Keratinocyte (primary cell): ENCODE measurements around the gene PTPRD. TPM values are rescaled to one million over a fixed set of nuclear protein-coding genes. Genes with fewer than 3 reads are reported as not detected.

ENCODE experiments used
- DNase-seq: peaks from one replicate; pipeline ENCODE4 v3.0.0-alpha.2; 2011; ENCODE audit warnings: low read depth, missing footprints, low spot score
- FAIRE-seq: peaks from 2 replicates; lab custom pipeline; 2011; peaks lifted over from hg19 to GRCh38; lab: Jason Lieb, UNC
- H2AFZ ChIP-seq: 2 replicates; pipeline ENCODE4 v1.6.0; 2012; ENCODE audit warnings: low read length, control low read depth, inconsistent platforms; ENCODE audit not compliant: control insufficient read depth
- H3K27ac ChIP-seq: 2 replicates; pipeline ENCODE4 v1.5.1; 2011; ENCODE audit warnings: low read length; ENCODE audit not compliant: control insufficient read depth, insufficient read depth
- H3K27me3 ChIP-seq: 3 replicates; pipeline ENCODE4 v1.6.0; 2011; ENCODE audit warnings: low read length; ENCODE audit not compliant: control insufficient read depth, insufficient read depth; ENCODE audit errors: extremely low read depth
- H3K36me3 ChIP-seq, 2 experiments: 2 replicates in 1 of 2; 3 replicates in 1 of 2; pipeline ENCODE4 v1.5.1; 2011; ENCODE audit warnings: low read length in 2 of 2, mild to moderate bottlenecking in 1 of 2; ENCODE audit not compliant: control insufficient read depth in 2 of 2, insufficient read depth in 2 of 2; ENCODE audit errors: extremely low read depth in 1 of 2
- H3K4me1 ChIP-seq: 3 replicates; pipeline ENCODE4 v1.5.1; 2011; ENCODE audit warnings: low read length; ENCODE audit not compliant: control insufficient read depth, insufficient read depth; ENCODE audit errors: extremely low read depth
- H3K4me2 ChIP-seq: 3 replicates; pipeline ENCODE4 v1.6.0; 2011; ENCODE audit warnings: low read depth, low read length; ENCODE audit not compliant: control insufficient read depth, insufficient read depth; ENCODE audit errors: extremely low read depth
- H3K4me3 ChIP-seq, 3 experiments: fragments of 200-600 bp in 1 of 3; sonication (generic) in 1 of 3; 2 replicates in 2 of 3; 3 replicates in 1 of 3; pipeline ENCODE4 v1.5.1; 2011 to 2016; ENCODE audit warnings: low read length in 3 of 3, mild to moderate bottlenecking in 3 of 3, control low read depth in 2 of 3, inconsistent platforms in 1 of 3, low read depth in 1 of 3, mixed read lengths in 1 of 3, mixed run types in 1 of 3, moderate library complexity in 1 of 3; ENCODE audit not compliant: control insufficient read depth in 2 of 3, insufficient read depth in 2 of 3; ENCODE audit errors: extremely low read depth in 1 of 3
- H3K79me2 ChIP-seq: 2 replicates; pipeline ENCODE4 v1.6.0; 2012; ENCODE audit warnings: low read length; ENCODE audit not compliant: control insufficient read depth, insufficient read depth
- H3K9ac ChIP-seq: 3 replicates; pipeline ENCODE4 v1.6.0; 2011; ENCODE audit warnings: low read length; ENCODE audit not compliant: control insufficient read depth, insufficient read depth; ENCODE audit errors: extremely low read depth
- H3K9me1 ChIP-seq: 3 replicates; pipeline ENCODE4 v1.6.0; 2011; ENCODE audit warnings: low read length; ENCODE audit not compliant: control insufficient read depth, insufficient read depth; ENCODE audit errors: extremely low read depth
- H3K9me3 ChIP-seq: 2 replicates; pipeline ENCODE4 v1.5.1; 2012; ENCODE audit warnings: low read depth, low read length; ENCODE audit not compliant: control insufficient read depth
- H4K20me1 ChIP-seq: 3 replicates; pipeline ENCODE4 v1.6.0; 2011; ENCODE audit warnings: low read length; ENCODE audit not compliant: control insufficient read depth, insufficient read depth; ENCODE audit errors: extremely low read depth
- EZH2 ChIP-seq: IDR thresholded peaks from one replicate; pipeline ENCODE4 v1.6.1; 2012; ENCODE audit warnings: inconsistent platforms, mild to moderate bottlenecking, low read length, moderate library complexity
- dilution Hi-C: fragments of 300-500 bp; cut with MboI; formaldehyde crosslinking; loops from one replicate; pipeline ENCODE4 v1.7.0; 2020; ENCODE audit warnings: low sequenced_read_pairs; ENCODE audit not compliant: extremely low pct_ligation_motif_present
- polyA plus RNA-seq, 5 experiments: library from polyadenylated mRNA; depleted of rRNA in 3 of 5; stranded (reverse) in 3 of 5; stranded (forward) in 1 of 5; unstranded in 1 of 5; fragments of >200 nt; gene quantifications; 1 replicate in 1 of 5; 2 replicates in 3 of 5; 3 replicates in 1 of 5; pipeline versions ENCODE4 v1.2.1 to v1.2.3, GENCODE V29; 2011 to 2012; ENCODE audit warnings: missing spikeins in 2 of 5, low read depth in 1 of 5, low replicate concordance in 1 of 5
- TF ChIP-seq, protein P1 (sequence below), 3 experiments: IDR thresholded peaks in 1 of 3; conservative IDR thresholded peaks in 1 of 3; optimal IDR thresholded peaks in 1 of 3; 2 replicates in 2 of 3; 3 replicates in 1 of 3; pipeline versions ENCODE3 to v1.5.1; 2011; ENCODE audit warnings: low read length in 3 of 3, mild to moderate bottlenecking in 3 of 3, moderate library complexity in 2 of 3, control low read depth in 1 of 3, inconsistent platforms in 1 of 3; ENCODE audit not compliant: insufficient read depth in 2 of 3; ENCODE audit errors: extremely low read depth in 1 of 3

The PTPRD gene
- polyA plus RNA-seq, 1 donor (not counting 4 experiments of a cell fraction or from before 2014, with no cell fraction given), result 0.10 TPM

GRCh38 chr9:8904771-8905515 is 1707.9 kb downstream of the PTPRD start:
- H3K9me1 ChIP-seq, result no peaks in the 10 kb centered on the region
- H3K27me3 ChIP-seq, result no peaks in the 10 kb centered on the region
- no peaks in the 10 kb centered on the region for H3K79me2 ChIP-seq
- no peaks in the 10 kb centered on the region for H4K20me1 ChIP-seq
- no peaks in the 10 kb centered on the region for H3K9me3 ChIP-seq
- no peak overlapping the region for H3K4me2 ChIP-seq
- dilution Hi-C loops, result no loop called here
- H2AFZ ChIP-seq, result no peak overlapping the region
- no peaks in the 10 kb centered on the region for H3K36me3 ChIP-seq
- H3K27ac ChIP-seq, result no peak overlapping the region
- no peak for FAIRE-seq
- no peak for TF ChIP-seq EZH2
- TF ChIP-seq, protein P1, sequence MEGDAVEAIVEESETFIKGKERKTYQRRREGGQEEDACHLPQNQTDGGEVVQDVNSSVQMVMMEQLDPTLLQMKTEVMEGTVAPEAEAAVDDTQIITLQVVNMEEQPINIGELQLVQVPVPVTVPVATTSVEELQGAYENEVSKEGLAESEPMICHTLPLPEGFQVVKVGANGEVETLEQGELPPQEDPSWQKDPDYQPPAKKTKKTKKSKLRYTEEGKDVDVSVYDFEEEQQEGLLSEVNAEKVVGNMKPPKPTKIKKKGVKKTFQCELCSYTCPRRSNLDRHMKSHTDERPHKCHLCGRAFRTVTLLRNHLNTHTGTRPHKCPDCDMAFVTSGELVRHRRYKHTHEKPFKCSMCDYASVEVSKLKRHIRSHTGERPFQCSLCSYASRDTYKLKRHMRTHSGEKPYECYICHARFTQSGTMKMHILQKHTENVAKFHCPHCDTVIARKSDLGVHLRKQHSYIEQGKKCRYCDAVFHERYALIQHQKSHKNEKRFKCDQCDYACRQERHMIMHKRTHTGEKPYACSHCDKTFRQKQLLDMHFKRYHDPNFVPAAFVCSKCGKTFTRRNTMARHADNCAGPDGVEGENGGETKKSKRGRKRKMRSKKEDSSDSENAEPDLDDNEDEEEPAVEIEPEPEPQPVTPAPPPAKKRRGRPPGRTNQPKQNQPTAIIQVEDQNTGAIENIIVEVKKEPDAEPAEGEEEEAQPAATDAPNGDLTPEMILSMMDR (optimal IDR thresholded peaks at IDR 0.05 in 1 of 3, IDR thresholded peaks at IDR 0.05 in 1 of 3, conservative IDR thresholded peaks at IDR 0.05 in 1 of 3; ENCODE audit: extremely low read depth in 1 of 3, insufficient read depth in 2 of 3, low read length in 3 of 3), result no peak
- H3K4me1 ChIP-seq, result no peaks in the 10 kb centered on the region
- no peak overlapping the region for H3K9ac ChIP-seq
- no peak overlapping the region for H3K4me3 ChIP-seq
- no peak for DNase-seq

DNA sequence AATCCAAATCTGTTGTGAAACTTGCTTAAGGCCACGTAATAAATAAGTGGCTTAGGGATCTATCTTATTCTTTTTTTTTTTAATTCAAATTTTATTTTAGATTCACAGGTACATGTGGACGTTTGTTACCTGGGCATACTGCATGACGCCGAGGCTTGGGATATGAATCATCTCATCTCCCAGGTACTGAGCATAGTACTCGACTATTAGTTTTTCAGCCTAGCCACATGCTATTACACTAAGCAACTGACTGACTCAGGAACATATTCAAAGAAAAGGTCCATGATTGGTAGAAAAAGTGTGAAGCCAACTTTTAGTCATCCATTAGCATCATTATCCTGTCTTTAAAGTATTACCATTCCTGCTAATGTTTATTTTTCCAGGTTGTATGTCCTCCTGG is 1709.7 kb downstream of the PTPRD start:
- dilution Hi-C loops, result no loop called here
- Histone ChIP-seq H3K27me3 (no peaks in the 10 kb centered on the region), H3K4me2 (no peak overlapping the region), H2AFZ (no peak overlapping the region), H3K9me3 (no peaks in the 10 kb centered on the region), H3K9me1 (no peaks in the 10 kb centered on the region), H3K4me1 (no peaks in the 10 kb centered on the region), H3K4me3 (no peak overlapping the region), H3K36me3 (no peaks in the 10 kb centered on the region), H3K9ac (no peak overlapping the region), H3K27ac (no peak overlapping the region), H4K20me1 (no peaks in the 10 kb centered on the region), H3K79me2 (no peaks in the 10 kb centered on the region)
- TF ChIP-seq EZH2, result no peak
- TF ChIP-seq, protein P1 (optimal IDR thresholded peaks at IDR 0.05 in 1 of 3, IDR thresholded peaks at IDR 0.05 in 1 of 3, conservative IDR thresholded peaks at IDR 0.05 in 1 of 3; ENCODE audit: extremely low read depth in 1 of 3, insufficient read depth in 2 of 3, low read length in 3 of 3), result no peak
- FAIRE-seq (no peak), DNase-seq (no peak)
